NCI-H510A (cell line): ENCODE measurements around the gene B9D1.

Experiments used
- DNase-seq: peaks from one replicate; lab custom pipeline; 2025; lab: John Stamatoyannopoulos, UW

Gene B9D1

GRCh38 chr17:19337712-19338023 is 24.9 kb downstream of the B9D1 start:
- no peak for DNase-seq

- DNase-seq, result no peak
Measured at GRCh38 chr17:19336938-19337711, 25.4 kb downstream of the B9D1 start.

GRCh38 chr17:19335951-19336631 is 26.4 kb downstream of the B9D1 start:
- DNase-seq, result no peak

GRCh38 chr17:19334331-19334730 is 28.2 kb downstream of the B9D1 start:
- no peak for DNase-seq

GRCh38 chr17:19333736-19334290 is 28.7 kb downstream of the B9D1 start:
- no peak for DNase-seq

- DNase-seq, result no peak
Measured at GRCh38 chr17:19333132-19333440, 29.4 kb downstream of the B9D1 start.

GRCh38 chr17:19332371-19333131 is 30.0 kb downstream of the B9D1 start:
- no peak for DNase-seq

GRCh38 chr17:19331543-19332245 is 30.8 kb downstream of the B9D1 start:
- no peak for DNase-seq

GRCh38 chr17:19331134-19331533 is 31.4 kb downstream of the B9D1 start:
- DNase-seq, result no peak

GRCh38 chr17:19330271-19330670 is 32.3 kb downstream of the B9D1 start:
- no peak for DNase-seq

GRCh38 chr17:19329839-19330238 is 32.7 kb downstream of the B9D1 start:
- no peak for DNase-seq

- no peak for DNase-seq
Measured at GRCh38 chr17:19329136-19329535, 33.4 kb downstream of the B9D1 start.

- DNase-seq, result no peak
Measured at GRCh38 chr17:19328441-19329061, 34.0 kb downstream of the B9D1 start.

- DNase-seq, result no peak
Measured at GRCh38 chr17:19327031-19327783, 35.3 kb downstream of the B9D1 start.

- no peak for DNase-seq
Measured at GRCh38 chr17:19325542-19325941, 37.0 kb downstream of the B9D1 start.

GRCh38 chr17:19322861-19323260 is 39.7 kb downstream of the B9D1 start:
- no peak for DNase-seq

GRCh38 chr17:19322129-19322505 is 40.4 kb downstream of the B9D1 start:
- no peak for DNase-seq

GRCh38 chr17:19321481-19322128 is 40.9 kb downstream of the B9D1 start:
- DNase-seq, result no peak

- no peak for DNase-seq
Measured at GRCh38 chr17:19320876-19321275, 41.6 kb downstream of the B9D1 start.

- no peak for DNase-seq
Measured at GRCh38 chr17:19319771-19320505, 42.6 kb downstream of the B9D1 start.
